GM21360 (cell line): ENCODE measurements around the gene KCNE1.

Source experiments
- ATAC-seq: cut with Tn5 transposase; IDR thresholded peaks from one replicate; pipeline ENCODE4 v1.9.1; 2021; ENCODE audit warnings: mild to moderate bottlenecking, moderate library complexity; ENCODE audit not compliant: unreplicated experiment

Gene KCNE1

DNA sequence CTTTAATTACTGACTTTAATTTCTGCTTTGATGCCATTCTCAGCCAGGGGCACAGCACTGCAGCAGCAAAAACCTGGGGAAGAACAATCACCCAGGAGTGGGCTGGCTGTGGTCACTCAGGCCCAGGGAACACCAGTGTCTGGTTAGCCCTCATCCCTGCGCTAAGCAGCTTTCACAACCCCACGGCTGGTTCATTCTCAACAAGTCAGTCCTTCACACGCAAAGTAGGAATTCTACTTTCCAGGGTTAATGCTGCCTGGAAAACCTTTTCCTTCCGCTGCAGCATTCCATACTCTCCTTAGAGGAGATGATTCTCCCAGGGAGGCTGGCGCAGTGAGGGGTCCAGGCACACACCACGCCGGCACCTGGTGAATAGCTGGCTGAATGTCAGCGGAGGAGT lies 24.3 kb upstream of the KCNE1 start:
- ATAC-seq, result no peak

DNA sequence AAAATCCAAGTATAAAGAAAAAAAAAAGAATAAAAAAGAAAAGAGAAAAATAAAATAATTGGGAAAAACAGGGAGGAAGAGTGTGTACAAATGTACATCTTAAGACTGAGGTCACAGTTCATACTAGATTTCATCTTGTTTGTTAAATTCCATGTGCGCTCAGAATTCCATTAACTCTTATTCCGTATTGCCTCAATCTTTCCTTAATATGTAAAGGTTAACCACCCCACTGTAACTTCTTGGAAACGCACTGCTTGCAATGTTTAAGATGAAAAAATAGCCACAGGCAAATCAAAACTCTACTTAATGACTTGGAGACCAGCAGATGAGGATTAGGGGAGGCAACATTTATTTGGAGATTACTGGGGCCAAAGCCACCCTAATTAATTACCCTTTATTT lies 23.9 kb upstream of the KCNE1 start:
- no peak for ATAC-seq

DNA sequence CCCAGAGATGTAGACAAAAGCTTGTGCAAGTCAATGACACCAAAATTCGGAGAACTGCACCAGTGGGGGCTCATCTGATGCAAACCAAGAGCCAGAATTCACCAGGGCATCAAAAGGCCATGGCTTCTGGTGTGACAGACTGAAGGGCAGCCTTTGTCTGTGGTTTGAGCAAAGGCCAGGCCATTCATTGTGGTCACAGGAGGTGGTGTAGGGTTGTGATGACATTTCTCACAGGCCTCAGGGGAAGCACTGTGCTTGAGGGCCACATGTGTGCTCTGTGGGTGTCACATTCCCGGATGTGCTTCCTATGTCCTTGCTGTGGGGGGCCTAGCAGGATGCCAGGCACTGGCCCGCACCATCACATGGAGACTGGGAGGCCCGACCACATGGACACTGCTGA lies 22.5 kb upstream of the KCNE1 start:
- no peak for ATAC-seq

DNA sequence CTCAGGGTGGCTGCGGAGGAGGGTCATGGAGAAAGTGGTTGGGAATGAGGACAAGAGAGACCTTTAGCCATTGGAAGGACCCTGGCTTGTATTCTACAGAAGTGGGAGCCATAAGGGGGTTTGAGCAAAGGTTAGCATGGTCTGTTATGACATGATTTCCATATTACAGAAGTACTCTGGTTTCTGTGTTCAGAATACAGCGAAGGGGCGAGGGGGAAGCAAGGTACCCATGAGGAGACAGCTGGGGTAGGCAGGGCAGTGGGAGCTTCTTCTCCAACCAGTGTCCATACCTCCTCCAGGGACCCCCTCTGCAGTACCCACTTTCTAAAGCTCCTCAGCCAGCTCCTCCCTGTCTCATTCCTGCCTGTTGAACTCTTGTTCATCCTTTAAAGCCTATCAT lies 21.9 kb upstream of the KCNE1 start:
- ATAC-seq, result no peak

DNA sequence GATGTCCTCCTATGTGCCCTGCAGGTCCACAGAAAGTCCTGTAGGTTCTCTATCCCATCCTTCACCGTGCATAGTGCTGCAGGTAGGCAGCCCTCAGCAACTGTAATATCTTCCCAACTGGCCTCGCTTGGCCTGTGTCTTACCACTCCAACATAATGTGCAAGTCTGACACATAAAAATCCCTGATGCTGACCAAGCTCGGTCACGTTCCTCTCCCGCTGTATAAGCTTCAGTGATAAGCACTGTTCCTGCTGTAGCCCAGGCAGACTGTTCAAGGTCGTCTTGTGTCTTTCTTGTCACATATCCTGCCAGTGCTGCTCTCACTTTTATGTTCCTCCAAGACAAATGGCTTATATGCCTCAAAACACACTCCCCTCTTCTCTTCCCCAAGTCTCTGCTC lies 19.4 kb upstream of the KCNE1 start:
- no peak for ATAC-seq

DNA sequence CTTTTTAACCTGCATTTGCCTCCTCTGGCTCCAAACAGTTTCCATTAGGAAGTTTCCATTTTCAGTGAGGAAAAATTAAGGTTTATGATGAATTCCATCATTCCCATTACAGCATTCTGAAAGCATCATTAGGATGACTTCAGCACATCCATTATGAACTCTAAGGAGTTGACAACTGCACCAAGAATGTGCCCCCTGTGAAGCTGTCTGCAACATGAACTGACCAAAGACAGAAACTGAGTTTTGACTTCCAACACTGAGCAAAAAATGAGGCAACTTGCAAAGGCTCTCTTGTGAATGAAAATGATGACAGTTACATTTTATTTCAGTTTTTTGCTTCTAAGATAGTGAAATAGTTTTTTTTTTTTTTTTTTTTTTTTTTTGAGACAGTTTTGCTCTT lies 18.3 kb upstream of the KCNE1 start:
- ATAC-seq, result no peak

DNA sequence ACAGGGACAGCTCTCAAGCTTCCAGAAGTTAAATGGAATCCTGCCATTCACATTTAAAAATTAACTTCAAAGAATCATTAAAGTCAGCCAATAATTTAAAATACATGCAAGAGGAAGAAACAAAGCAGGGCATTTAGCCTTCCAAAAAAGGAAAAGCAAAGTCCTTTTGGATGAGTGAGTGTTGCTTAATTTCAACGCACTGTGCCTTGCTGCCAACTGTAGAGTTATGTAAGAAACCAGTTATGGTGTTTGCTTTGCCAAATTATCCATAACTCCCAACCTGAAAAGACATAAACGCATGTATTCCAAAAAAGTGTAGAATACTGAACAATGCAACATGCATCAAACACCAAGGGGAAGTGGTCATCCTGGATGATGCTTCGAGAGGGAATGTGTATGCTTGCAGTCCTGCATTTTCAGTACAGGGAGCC lies 16.1 kb upstream of the KCNE1 start:
- no peak for ATAC-seq

DNA sequence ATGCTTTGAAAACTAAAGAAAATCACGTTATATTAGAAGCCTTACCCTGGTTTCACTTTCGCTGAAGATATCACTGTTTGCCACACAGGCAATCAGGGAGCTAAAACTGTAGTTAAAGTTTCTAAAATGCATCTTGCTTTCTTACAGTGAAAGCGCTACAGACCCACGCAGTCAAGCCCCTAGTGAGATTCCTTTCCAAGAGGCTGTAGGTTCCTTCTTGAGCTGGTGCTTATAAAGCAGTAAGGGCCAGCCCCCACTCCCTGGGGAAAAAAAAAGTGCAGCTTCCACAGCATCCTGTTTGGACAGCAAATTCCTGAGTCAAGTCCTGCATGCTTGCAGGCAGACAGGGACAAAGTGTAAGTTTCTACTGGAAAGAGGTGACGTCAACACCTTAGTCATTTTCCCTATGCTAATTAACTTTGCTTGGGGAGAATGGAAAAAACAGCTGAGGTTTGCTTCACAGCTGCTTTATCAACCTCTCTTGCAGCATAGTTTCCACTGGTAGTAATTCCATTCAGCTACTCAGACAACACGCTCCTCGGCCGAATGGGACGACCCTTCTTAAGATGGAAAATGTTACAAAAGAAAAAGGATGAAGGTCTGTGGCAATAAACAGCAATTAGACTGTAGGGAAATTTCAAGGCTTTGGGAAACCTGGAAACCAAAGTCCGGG lies 14.7 kb upstream of the KCNE1 start:
- peak; percentile 55 for ATAC-seq

DNA sequence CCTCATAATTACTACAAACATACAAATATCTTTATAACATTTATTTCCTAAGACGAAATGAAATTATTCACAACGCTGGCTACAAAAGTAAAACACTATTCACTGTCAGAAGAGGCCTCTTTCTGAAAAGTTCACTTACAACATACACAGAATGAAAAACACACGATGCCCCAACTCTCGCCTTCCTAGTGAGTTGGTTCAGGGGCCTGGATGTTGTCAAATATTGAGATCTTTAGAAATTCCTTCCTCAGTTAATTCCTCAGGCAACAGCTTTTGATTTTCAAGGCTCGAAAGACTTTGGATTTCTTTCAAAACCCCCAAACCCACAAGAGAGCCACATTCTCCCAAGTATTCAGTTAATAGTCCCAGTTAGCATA lies 14.2 kb upstream of the KCNE1 start:
- ATAC-seq, result no peak

DNA sequence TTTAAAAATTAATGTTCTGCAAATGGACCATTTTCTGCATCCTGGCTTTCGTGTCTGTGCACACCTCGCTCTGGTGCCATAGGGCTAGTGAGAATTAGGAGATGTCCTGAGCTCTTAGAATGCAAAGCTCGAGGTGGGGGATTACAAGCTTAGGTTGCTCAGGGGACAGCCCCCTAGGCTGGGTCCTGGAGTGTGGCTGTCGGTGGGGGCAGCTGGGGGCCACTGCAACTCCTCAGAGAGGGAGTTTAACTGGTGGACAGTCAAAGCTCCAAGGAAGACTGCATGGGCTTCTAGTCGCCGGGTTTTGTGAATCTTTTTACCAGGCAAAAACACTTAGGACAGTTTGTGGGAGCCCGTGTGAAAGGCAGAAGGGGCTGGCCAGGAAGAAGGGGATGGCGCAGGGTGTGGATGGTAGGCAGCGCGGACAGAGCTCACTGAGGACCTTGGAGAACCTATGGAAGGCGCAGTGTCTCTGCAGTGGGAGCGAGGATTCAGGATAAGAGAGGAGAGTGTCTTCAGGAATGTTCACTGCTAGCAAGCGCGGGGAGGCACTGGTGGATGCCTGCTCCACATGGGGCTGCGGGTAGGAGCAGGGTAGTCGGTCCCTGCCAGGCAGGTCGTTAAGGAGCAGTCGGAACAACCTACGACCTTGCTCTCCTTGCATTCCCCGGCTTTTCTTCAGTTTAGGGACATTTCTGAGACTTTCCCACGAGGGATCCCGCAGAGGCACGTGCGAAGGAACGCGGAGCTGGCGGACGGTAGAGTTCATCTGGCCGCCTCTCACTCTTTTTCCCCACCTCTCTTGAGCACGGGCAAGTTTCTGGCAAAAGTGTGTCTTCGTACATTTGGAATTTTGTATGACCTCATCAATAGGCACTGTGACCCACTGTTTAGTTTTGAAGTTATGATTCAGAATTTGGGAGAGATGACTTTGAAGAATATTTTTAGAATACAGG lies 12.9 kb upstream of the KCNE1 start:
- ATAC-seq, result no peak

DNA sequence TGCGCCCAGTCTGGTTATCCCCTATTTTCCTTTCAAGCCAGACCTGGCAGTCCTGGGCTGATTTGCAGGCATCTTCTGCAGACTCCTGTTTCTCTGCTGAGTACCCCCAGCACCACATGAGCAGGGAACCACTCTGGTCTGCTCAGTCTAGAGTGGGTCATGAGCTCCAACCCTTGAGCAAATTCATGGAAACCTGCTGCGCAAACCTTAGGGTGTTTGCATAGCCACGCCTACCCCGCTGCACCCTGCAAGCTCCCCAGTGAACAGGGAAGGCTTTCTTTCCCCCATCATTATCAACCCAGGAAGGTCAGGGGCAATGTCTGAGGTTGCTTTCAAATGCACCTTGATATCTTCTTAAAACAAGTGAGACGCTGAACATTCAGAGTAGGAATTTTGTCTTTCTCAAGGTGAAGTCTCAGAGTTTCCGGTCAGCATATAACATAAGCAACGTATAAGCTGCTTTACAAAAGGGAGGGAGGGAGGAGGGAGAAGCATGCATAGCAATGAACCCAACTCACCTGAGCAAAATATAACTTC lies 11.1 kb upstream of the KCNE1 start:
- ATAC-seq, result no peak

DNA sequence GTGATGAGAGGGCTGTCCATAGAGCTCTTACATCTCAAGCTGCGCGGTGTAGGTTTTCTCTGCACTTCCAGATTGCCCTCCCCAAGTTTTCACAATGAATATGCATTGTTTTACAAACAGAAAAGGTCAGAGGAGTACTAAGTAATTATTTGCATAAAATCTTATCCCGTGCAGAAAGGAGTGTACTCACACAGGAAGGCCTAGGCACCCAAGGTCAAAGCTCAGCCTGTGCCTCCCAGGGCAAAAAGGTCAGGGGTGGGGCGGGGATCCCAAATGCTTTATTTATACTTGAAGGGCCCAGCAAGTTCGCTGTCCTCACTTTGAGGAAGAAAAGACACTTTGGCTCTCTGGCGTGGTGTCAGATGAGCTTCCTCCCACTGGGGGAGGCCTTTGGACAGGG lies 10.3 kb upstream of the KCNE1 start:
- ATAC-seq, result no peak

DNA sequence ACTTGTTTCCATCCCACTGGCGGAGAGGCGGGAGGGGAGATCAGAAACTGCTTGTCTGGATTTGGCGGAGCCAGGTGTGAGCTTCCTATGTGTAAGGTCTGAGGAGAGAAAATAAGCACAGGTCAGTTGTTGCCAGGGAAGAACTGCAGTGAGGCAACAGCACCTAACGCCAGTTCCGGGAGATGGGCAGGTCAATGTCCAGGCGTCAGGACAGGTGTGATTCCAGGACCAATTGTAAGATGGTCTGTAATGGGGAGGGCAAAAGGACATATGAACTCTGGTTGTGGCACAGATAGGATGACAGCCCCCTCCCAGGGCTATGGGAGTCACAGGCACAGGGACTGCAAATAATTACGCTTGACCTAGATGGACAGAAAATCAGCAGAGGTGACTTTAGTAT lies 9.6 kb upstream of the KCNE1 start:
- ATAC-seq, result no peak

DNA sequence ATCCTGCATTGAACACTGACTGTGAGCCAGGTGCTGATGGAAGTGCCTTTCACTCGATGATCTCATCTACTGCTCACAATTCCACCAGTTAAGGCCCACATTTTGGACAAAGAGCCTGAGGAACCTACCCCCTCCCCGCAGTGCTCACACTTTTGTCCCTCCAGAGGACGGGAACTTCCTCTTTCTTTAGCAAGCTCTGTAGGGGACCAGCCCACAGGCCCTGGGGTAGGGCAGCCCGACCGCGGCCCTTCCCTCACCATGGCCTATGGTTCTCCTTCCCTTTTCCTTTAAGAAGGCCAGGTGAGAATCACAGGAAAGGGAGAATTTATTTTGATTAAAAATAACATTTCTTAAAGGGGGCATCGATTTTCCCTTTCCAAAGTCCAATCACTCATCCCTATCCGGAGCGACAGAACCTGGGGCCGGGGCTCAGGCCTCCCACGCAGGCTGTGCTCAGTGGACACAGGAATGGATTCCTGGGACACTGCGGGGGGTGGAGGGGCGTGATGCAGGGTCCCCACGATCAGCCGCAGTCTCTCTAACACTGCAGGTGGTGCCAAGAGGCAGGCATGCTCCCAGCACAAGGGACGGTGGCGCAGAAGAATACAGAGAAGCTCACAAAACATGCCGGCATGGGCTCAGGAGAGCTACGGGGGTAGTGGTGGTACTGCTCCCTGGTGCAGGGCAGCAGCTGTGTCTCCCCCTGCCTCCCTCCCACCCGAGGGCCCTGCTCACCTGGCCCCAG lies 8.9 kb upstream of the KCNE1 start:
- ATAC-seq, result no peak

DNA sequence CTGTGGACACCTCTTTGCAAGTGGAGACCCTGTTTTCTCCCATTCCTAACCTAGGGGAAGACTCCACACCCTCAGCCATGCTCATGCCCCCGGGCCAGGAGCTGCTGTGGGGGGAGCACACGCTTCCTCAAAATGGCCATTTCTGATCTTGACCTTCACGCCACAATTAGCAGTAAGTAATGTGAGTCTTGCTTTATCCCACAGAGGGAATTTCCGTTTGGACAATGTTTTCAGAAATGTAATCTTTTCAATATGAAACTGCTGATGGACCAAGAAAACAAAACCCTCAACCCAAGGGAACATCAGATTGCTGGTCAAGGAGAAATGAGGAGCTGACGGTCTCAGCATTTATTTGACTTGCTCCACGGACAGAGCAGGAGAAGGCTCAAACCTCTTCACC lies 8.3 kb upstream of the KCNE1 start:
- no peak for ATAC-seq

DNA sequence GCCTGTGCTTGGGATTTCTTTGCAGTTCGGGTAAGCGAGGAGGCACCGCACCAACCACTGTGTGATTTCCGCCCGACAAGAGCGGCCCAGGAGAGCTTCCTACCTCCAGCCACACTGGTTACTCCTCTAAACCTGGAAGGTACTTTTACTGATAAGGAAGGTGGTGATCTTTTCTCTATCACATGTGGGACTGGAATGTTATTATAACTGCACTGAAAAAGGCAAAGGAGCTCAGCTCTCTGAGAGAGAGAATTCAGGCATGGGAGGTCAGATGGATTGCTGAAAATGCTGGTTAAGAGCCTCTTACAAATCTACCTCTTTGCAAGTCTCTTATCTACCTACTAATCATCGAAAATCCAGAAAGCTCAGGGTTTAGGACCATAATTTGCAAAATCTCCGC lies 7.7 kb upstream of the KCNE1 start:
- no peak for ATAC-seq

DNA sequence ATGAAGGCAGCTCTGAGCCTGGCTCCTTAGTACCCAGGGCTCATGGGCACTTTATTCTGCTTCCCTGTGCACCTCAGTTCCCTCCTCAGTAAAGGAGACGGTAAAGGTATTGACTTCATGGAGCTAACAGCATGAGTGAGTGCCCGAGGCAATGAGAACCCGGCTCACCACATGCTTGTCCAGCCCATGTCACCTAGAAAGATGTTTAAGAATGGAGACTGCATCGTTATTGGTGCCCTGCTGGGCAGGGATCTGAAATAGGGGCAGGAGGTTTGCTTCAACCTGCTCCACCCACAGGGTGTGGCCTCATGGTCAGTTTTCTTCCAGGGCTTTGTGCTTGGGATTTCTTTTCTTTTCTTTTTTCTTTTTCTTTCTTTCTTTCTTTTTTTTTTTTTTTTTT lies 7.0 kb upstream of the KCNE1 start:
- ATAC-seq, result no peak

DNA sequence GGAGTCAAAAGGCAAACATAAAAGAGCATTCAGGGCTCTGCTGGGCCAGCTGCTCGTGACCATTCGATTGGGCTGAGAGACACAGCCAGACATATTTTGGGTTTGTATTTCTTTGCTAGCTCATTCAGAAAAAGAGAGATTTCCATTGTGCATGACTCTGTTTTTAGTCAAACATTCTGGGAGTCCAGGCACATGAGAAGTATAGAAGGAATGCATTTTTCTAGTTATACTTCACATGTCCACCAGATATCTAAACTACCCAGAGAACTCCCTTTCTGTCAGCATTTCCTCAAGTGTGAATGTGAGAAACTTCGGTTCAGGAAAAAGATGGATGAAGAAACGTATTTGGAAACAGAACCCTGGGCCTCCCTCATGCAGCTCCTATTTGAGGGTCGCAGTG lies 6.3 kb upstream of the KCNE1 start:
- ATAC-seq, result no peak

DNA sequence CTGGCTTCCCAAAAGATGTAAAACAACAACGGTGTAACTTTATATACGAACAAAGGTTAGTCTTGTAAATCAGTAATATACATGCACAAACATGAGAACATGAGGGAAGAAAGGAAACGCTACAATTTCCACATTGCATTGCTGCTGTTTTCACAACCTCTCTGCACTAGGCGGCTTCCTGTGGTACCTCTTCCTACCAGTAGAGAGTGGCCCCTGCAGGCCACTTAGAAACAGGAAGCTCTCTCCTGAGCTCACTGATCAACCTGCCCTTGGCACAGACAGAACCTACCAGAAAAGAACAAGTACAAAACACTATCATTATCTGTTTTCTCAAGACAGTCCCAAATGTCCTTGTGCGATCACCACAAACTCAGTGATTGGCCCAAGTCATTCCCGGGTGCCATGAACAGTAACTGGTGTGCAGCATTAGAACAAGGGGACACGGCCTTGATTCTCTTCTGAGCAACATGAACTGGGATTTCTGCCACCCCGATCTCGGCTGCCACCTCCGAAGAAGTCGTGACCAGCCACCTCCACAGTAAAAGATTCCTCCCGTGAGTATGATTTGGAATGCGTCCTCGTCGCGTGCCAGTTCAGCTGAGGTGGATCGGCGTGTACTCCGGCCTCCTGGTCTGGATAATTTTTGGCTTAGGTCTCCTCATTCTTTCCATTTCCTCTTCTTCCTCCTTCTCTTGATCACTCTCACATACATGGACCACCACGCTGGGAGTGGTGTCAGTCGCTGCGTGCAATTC lies 5.7 kb upstream of the KCNE1 start:
- no peak for ATAC-seq

DNA sequence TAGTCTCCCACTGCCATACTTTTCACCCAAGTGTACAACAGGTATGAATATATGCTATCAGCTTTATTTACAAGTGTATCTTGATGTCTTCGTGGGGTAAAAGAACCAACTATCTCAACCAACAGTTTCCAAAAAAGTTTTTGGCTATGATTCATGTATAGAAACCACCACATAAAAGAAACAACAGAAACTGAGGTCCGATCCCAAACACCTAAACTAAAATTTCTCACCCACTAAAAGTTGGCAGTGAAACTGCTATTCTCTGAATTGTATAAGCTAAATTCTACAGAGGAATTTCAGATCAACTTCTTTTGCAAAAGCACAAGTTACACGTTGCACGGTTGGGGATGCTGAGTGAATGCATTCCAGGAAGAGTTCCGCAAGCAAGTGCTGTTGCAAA lies 5.0 kb upstream of the KCNE1 start:
- no peak for ATAC-seq
